ENCODE results near the gene FRS3.
"Not testable (repeated sequence)": the region's sequence is repeated elsewhere in the genome, so short reads cannot be mapped to it uniquely, and the experiment has no call there.

Gene FRS3

GRCh38 chr6:41768545-41769308 lies 11.0 kb downstream of the FRS3 start:
- no peak for DNase-seq (ENCODE audit: low spot score)

GRCh38 chr6:41767112-41767833 lies 12.4 kb downstream of the FRS3 start:
- no peak for DNase-seq (ENCODE audit: low spot score)

- not testable (repeated sequence) for DNase-seq (ENCODE audit: low spot score)
These were observed 13.5 kb downstream of the FRS3 start for GRCh38 chr6:41766043-41766664.

GRCh38 chr6:41763470-41763869 lies 16.2 kb downstream of the FRS3 start:
- DNase-seq (ENCODE audit: low spot score): no peak

- no peak for DNase-seq (ENCODE audit: low spot score)
These were observed 19.7 kb downstream of the FRS3 start for GRCh38 chr6:41759905-41760579.

GRCh38 chr6:41759106-41759904 lies 20.4 kb downstream of the FRS3 start:
- no peak for DNase-seq (ENCODE audit: low spot score)

- no peak for DNase-seq (ENCODE audit: low spot score)
These were observed 21.1 kb downstream of the FRS3 start for GRCh38 chr6:41758641-41759035.

- no peak for DNase-seq (ENCODE audit: low spot score)
These were observed 21.6 kb downstream of the FRS3 start for GRCh38 chr6:41757931-41758640.

GRCh38 chr6:41757271-41757670 lies 22.4 kb downstream of the FRS3 start:
- no peak for DNase-seq (ENCODE audit: low spot score)

- no peak for DNase-seq (ENCODE audit: low spot score)
These were observed 23.3 kb downstream of the FRS3 start for GRCh38 chr6:41756354-41756753.

GRCh38 chr6:41755895-41756294 lies 23.8 kb downstream of the FRS3 start:
- no peak for DNase-seq (ENCODE audit: low spot score)

- DNase-seq (ENCODE audit: low spot score): no peak
These were observed 29.3 kb downstream of the FRS3 start for GRCh38 chr6:41750374-41750773.

GRCh38 chr6:41748542-41748941 lies 31.2 kb downstream of the FRS3 start:
- no peak for DNase-seq (ENCODE audit: low spot score)

- DNase-seq (ENCODE audit: low spot score): no peak
These were observed 31.6 kb downstream of the FRS3 start for GRCh38 chr6:41748102-41748477.

GRCh38 chr6:41747256-41748101 lies 32.2 kb downstream of the FRS3 start, which contains the start of gene PGC:
Gene PGC, minus strand, starts transcription at chr6:41747397. Its CDS starts 63 bp downstream, at chr6:41747334.
- DNase-seq (ENCODE audit: low spot score): no peak

- DNase-seq (ENCODE audit: low spot score): no peak
These were observed 33.6 kb downstream of the FRS3 start for GRCh38 chr6:41746107-41746506.

- no peak for DNase-seq (ENCODE audit: low spot score)
These were observed 35.4 kb downstream of the FRS3 start for GRCh38 chr6:41744236-41744787.

- no peak for DNase-seq (ENCODE audit: low spot score)
These were observed 36.1 kb downstream of the FRS3 start for GRCh38 chr6:41743406-41744235.

Measured in left forelimb (tissue), 1 donor.